ENCODE results near the gene FAT4.

Gene FAT4

GRCh38 chr4:125268068-125268755 lies 46.5 kb upstream of the FAT4 start:
- no peak for DNase-seq (ENCODE audit: extremely low spot score)
- no peak for TF ChIP-seq CTBP1 (IDR thresholded peaks at IDR 0.05; ENCODE audit: borderline replicate concordance)
- no peak for TF ChIP-seq FOXA1 (IDR thresholded peaks at IDR 0.05)
- POLR2A ChIA-PET, result no interaction called here
- CTCF ChIA-PET, result no interaction called here

- POLR2A ChIA-PET, result no interaction called here
Measured at GRCh38 chr4:125276811-125277210, 37.9 kb upstream of the FAT4 start.

GRCh38 chr4:125277790-125278189 lies 37.0 kb upstream of the FAT4 start:
- POLR2A ChIA-PET, result no interaction called here
- TF ChIP-seq TARDBP (IDR thresholded peaks at IDR 0.05) (no peak), FOXA1 (IDR thresholded peaks at IDR 0.05) (no peak), FOXM1 (IDR thresholded peaks at IDR 0.05; ENCODE audit: borderline replicate concordance) (no peak), HDGF (IDR thresholded peaks at IDR 0.05; ENCODE audit: borderline replicate concordance) (no peak), LEF1 (IDR thresholded peaks at IDR 0.05; ENCODE audit: borderline replicate concordance) (no peak), PKNOX1 (IDR thresholded peaks at IDR 0.05) (no peak), L3MBTL2 (conservative IDR thresholded peaks at IDR 0.05) (no peak), NFRKB (IDR thresholded peaks at IDR 0.05) (no peak), ZNF384 (IDR thresholded peaks at IDR 0.05) (no peak), BHLHE40 (IDR thresholded peaks at IDR 0.05; ENCODE audit: borderline replicate concordance) (no peak), SUZ12 (IDR thresholded peaks at IDR 0.05) (no peak), CTBP1 (IDR thresholded peaks at IDR 0.05; ENCODE audit: borderline replicate concordance) (no peak), ELF4 (IDR thresholded peaks at IDR 0.05) (no peak), ARNT (IDR thresholded peaks at IDR 0.05) (no peak), FOXK2 (IDR thresholded peaks at IDR 0.05) (no peak)
- no peak for DNase-seq (ENCODE audit: extremely low spot score)
- CTCF ChIA-PET, result no interaction called here

More at GRCh38 chr4:125276811-125277210, 37.9 kb upstream of the FAT4 start:
- TF ChIP-seq SP1 (IDR thresholded peaks at IDR 0.05) (no peak), ELF4 (IDR thresholded peaks at IDR 0.05) (no peak), FOXA1 (IDR thresholded peaks at IDR 0.05) (no peak), FOXK2 (IDR thresholded peaks at IDR 0.05) (no peak), HDGF (IDR thresholded peaks at IDR 0.05; ENCODE audit: borderline replicate concordance) (no peak), BHLHE40 (IDR thresholded peaks at IDR 0.05; ENCODE audit: borderline replicate concordance) (no peak), ZNF384 (IDR thresholded peaks at IDR 0.05) (no peak), NFRKB (IDR thresholded peaks at IDR 0.05) (no peak), L3MBTL2 (conservative IDR thresholded peaks at IDR 0.05) (no peak), CTBP1 (IDR thresholded peaks at IDR 0.05; ENCODE audit: borderline replicate concordance) (no peak), ARNT (IDR thresholded peaks at IDR 0.05) (no peak), PKNOX1 (IDR thresholded peaks at IDR 0.05) (no peak), TARDBP (IDR thresholded peaks at IDR 0.05) (no peak), SUZ12 (IDR thresholded peaks at IDR 0.05) (no peak), FOXM1 (IDR thresholded peaks at IDR 0.05; ENCODE audit: borderline replicate concordance) (no peak), LEF1 (IDR thresholded peaks at IDR 0.05; ENCODE audit: borderline replicate concordance) (no peak)
- no peak for DNase-seq (ENCODE audit: extremely low spot score)
- CTCF ChIA-PET, result interaction anchor here (0.7 kb wide), 1 partner anchor 12 kb away, joined by 4 read pairs; no protein-coding TSS in a partner anchor

- POLR2A ChIA-PET, result no interaction called here
- TF ChIP-seq ELF4 (IDR thresholded peaks at IDR 0.05) (no peak), TARDBP (IDR thresholded peaks at IDR 0.05) (no peak), LEF1 (IDR thresholded peaks at IDR 0.05; ENCODE audit: borderline replicate concordance) (no peak), FOXK2 (IDR thresholded peaks at IDR 0.05) (no peak), CTBP1 (IDR thresholded peaks at IDR 0.05; ENCODE audit: borderline replicate concordance) (no peak), ZNF384 (IDR thresholded peaks at IDR 0.05) (no peak), NFRKB (IDR thresholded peaks at IDR 0.05) (no peak)
- CTCF ChIA-PET, result no interaction called here
- no peak for DNase-seq (ENCODE audit: extremely low spot score)
Measured at GRCh38 chr4:125280892-125281403, 33.8 kb upstream of the FAT4 start.

- ChIA-PET POLR2A (no interaction called here), CTCF (interaction anchor here (0.6 to 1.4 kb wide), 3 partner anchors 349 to 950 kb away, joined by 3 to 14 read pairs (median 3); no protein-coding TSS in a partner anchor)
- TF ChIP-seq L3MBTL2 (conservative IDR thresholded peaks at IDR 0.05) (no peak), FOXA1 (IDR thresholded peaks at IDR 0.05) (no peak), NFRKB (IDR thresholded peaks at IDR 0.05) (no peak), HDGF (IDR thresholded peaks at IDR 0.05; ENCODE audit: borderline replicate concordance) (no peak), FOXM1 (IDR thresholded peaks at IDR 0.05; ENCODE audit: borderline replicate concordance) (no peak), CTBP1 (IDR thresholded peaks at IDR 0.05; ENCODE audit: borderline replicate concordance) (no peak), TARDBP (IDR thresholded peaks at IDR 0.05) (no peak)
- no peak for DNase-seq (ENCODE audit: extremely low spot score)
Measured at GRCh38 chr4:125283707-125284279, 31.0 kb upstream of the FAT4 start.

- DNase-seq (ENCODE audit: extremely low spot score), result no peak
- ChIA-PET CTCF (no interaction called here), POLR2A (no interaction called here)
- TF ChIP-seq BHLHE40 (IDR thresholded peaks at IDR 0.05; ENCODE audit: borderline replicate concordance) (no peak), NFRKB (IDR thresholded peaks at IDR 0.05) (no peak), CTBP1 (IDR thresholded peaks at IDR 0.05; ENCODE audit: borderline replicate concordance) (no peak), L3MBTL2 (conservative IDR thresholded peaks at IDR 0.05) (no peak), FOXK2 (IDR thresholded peaks at IDR 0.05) (no peak), PKNOX1 (IDR thresholded peaks at IDR 0.05) (no peak), LEF1 (IDR thresholded peaks at IDR 0.05; ENCODE audit: borderline replicate concordance) (no peak), FOXA1 (IDR thresholded peaks at IDR 0.05) (no peak), SP1 (IDR thresholded peaks at IDR 0.05) (no peak), HDGF (IDR thresholded peaks at IDR 0.05; ENCODE audit: borderline replicate concordance) (no peak), ARNT (IDR thresholded peaks at IDR 0.05) (no peak), ZNF384 (IDR thresholded peaks at IDR 0.05) (no peak), TARDBP (IDR thresholded peaks at IDR 0.05) (no peak), FOXM1 (IDR thresholded peaks at IDR 0.05; ENCODE audit: borderline replicate concordance) (no peak), SUZ12 (IDR thresholded peaks at IDR 0.05) (no peak), ELF4 (IDR thresholded peaks at IDR 0.05) (no peak)
Measured at GRCh38 chr4:125297116-125297515, 17.6 kb upstream of the FAT4 start.

Measured in HEK293T (cell line).